GM19099 (cell line): ENCODE measurements around the gene CSH2.

Experiments
- POLR2A ChIP-seq: IDR thresholded peaks from 3 replicates; pipeline ENCODE4 v1.6.1; 2011; ENCODE audit warnings: low read depth; ENCODE audit not compliant: insufficient read length; ENCODE audit errors: extremely low read depth

CSH2 gene

GRCh38 chr17:63837962-63838600 is 35.4 kb downstream of the CSH2 start:
- TF ChIP-seq POLR2A = no peak

- no peak for TF ChIP-seq POLR2A
Measured at GRCh38 chr17:63837480-63837879, 36.0 kb downstream of the CSH2 start.

GRCh38 chr17:63836811-63837210 is 36.7 kb downstream of the CSH2 start:
- TF ChIP-seq POLR2A = no peak

GRCh38 chr17:63835167-63835720 is 38.2 kb downstream of the CSH2 start:
- no peak for TF ChIP-seq POLR2A

GRCh38 chr17:63834431-63835166 is 38.9 kb downstream of the CSH2 start:
- no peak for TF ChIP-seq POLR2A

- no peak for TF ChIP-seq POLR2A
Measured at GRCh38 chr17:63833741-63834373, 39.6 kb downstream of the CSH2 start.

GRCh38 chr17:63833026-63833740 is 40.3 kb downstream of the CSH2 start:
- no peak for TF ChIP-seq POLR2A

GRCh38 chr17:63832455-63832854 is 41.0 kb downstream of the CSH2 start:
- no peak for TF ChIP-seq POLR2A

GRCh38 chr17:63832014-63832413 is 41.5 kb downstream of the CSH2 start:
- no peak for TF ChIP-seq POLR2A

- no peak for TF ChIP-seq POLR2A
Measured at GRCh38 chr17:63831505-63831904, 42.0 kb downstream of the CSH2 start.

GRCh38 chr17:63830904-63831491 is 42.5 kb downstream of the CSH2 start:
- no peak for TF ChIP-seq POLR2A

- no peak for TF ChIP-seq POLR2A
Measured at GRCh38 chr17:63830278-63830677, 43.2 kb downstream of the CSH2 start.

- no peak for TF ChIP-seq POLR2A
Measured at GRCh38 chr17:63828936-63829335, 44.5 kb downstream of the CSH2 start.

- no peak for TF ChIP-seq POLR2A
Measured at GRCh38 chr17:63827801-63828221, 45.7 kb downstream of the CSH2 start.
